Measurements from ENCODE around the gene SLC37A4.

The SLC37A4 gene

DNA sequence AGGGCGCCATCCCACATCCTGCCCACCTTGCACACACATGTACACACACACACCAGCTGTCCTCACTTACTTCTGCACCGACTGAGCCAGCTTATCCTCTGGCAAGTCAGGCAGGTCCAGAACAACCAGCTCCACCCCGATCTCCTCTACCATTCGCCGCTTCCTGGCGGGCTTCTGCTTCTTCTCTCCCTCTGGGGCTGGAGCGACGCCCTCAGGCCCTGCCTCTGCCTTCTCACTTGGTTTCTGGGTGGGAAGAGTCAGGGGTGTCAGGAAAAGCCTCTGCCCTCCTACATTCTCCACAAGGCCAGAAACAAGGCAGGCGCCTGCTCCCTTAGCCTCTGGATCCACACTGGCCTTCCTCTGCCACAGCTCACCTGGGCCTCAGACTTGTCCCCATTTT lies 18.0 kb upstream of the SLC37A4 start:
- no peaks in the 10 kb centered on the region for H3K9me2 ChIP-seq (replicated peaks; ENCODE audit: insufficient read depth, low read length)
- H3K4me2 ChIP-seq (ENCODE audit: low read depth, low read length), result no peak overlapping the region
- peaks cover 35% of the 10 kb centered on the region for H3K79me2 ChIP-seq (ENCODE audit: low read length)
- no peak for TF ChIP-seq CTCF (IDR thresholded peaks at IDR 0.05; ENCODE audit: low read length)
- TF ChIP-seq EZH2phosphoT487 (IDR thresholded peaks at IDR 0.05; ENCODE audit: low read length), result no peak
- no peak for TF ChIP-seq EZH2 (optimal IDR thresholded peaks at IDR 0.05; ENCODE audit: low read depth, low read length)
- no peak overlapping the region for H2AFZ ChIP-seq (ENCODE audit: low read length)
- 0 out of 2 replicates have a peak, but pooled peaks cover 7% of the 10 kb centered on the region for H3F3A ChIP-seq (ENCODE audit: insufficient read depth, low read length)
- H3K36me3 ChIP-seq (replicated peaks; ENCODE audit: insufficient read depth, low read length), result peaks cover 30% of the 10 kb centered on the region; the same call in 1 of the 2 replicates
- no peak for DNase-seq
- no peaks in the 10 kb centered on the region for H3K9me3 ChIP-seq (replicated peaks; ENCODE audit: insufficient read depth, low read length)
- no peaks in the 10 kb centered on the region for H3K27me3 ChIP-seq (replicated peaks; ENCODE audit: insufficient read depth, low read length)
- no peak overlapping the region for H3K9ac ChIP-seq (ENCODE audit: low read length)
- no peaks in the 10 kb centered on the region for H3K4me1 ChIP-seq (ENCODE audit: low read length)
- H3K27ac ChIP-seq (ENCODE audit: low read length), result no peak overlapping the region
- H3K4me3 ChIP-seq (ENCODE audit: low read length), result no peak overlapping the region
- H4K20me1 ChIP-seq (ENCODE audit: insufficient read depth, low read length), result no peaks in the 10 kb centered on the region

DNA sequence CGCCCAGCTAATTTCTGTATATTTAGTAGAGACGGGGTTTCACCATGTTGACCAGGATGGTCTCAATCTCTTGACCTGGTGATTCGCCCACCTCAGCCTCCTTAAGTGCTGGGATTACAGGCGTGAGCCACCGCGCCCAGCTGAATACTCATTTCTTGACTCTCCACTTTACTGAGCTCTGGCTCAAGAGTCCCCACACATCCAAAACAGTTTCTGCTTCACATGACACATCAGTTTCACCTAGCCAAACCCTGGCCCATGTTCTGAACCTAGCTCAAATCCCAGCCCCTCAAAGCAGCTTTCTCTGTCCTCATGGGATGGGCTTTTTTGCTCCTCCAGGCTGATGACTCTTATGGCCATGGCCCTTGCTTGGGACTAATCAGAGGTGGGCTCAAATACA lies 16.5 kb upstream of the SLC37A4 start:
- Histone ChIP-seq H3K4me2 (ENCODE audit: low read depth, low read length) (no peak overlapping the region), H3K79me2 (ENCODE audit: low read length) (peaks cover 20% of the 10 kb centered on the region), H3K9me3 (replicated peaks; ENCODE audit: insufficient read depth, low read length) (no peaks in the 10 kb centered on the region), H3K4me1 (ENCODE audit: low read length) (peaks cover 8% of the 10 kb centered on the region), H3K36me3 (replicated peaks; ENCODE audit: insufficient read depth, low read length) (0 out of 2 replicates have a peak, but pooled peaks cover 19% of the 10 kb centered on the region), H3K9me2 (replicated peaks; ENCODE audit: insufficient read depth, low read length) (no peaks in the 10 kb centered on the region), H3K4me3 (ENCODE audit: low read length) (no peak overlapping the region), H2AFZ (ENCODE audit: low read length) (no peak overlapping the region), H3K27me3 (replicated peaks; ENCODE audit: insufficient read depth, low read length) (no peaks in the 10 kb centered on the region), H4K20me1 (ENCODE audit: insufficient read depth, low read length) (no peaks in the 10 kb centered on the region), H3K9ac (ENCODE audit: low read length) (no peak overlapping the region), H3K27ac (ENCODE audit: low read length) (no peak overlapping the region), H3F3A (ENCODE audit: insufficient read depth, low read length) (peaks cover 19% of the 10 kb centered on the region)
- no peak for TF ChIP-seq EZH2phosphoT487 (IDR thresholded peaks at IDR 0.05; ENCODE audit: low read length)
- TF ChIP-seq CTCF (IDR thresholded peaks at IDR 0.05; ENCODE audit: low read length), result no peak
- TF ChIP-seq EZH2 (optimal IDR thresholded peaks at IDR 0.05; ENCODE audit: low read depth, low read length), result no peak
- DNase-seq, result no peak

- H3K9me3 ChIP-seq (replicated peaks; ENCODE audit: insufficient read depth, low read length), result no peaks in the 10 kb centered on the region
- H3F3A ChIP-seq (ENCODE audit: insufficient read depth, low read length), result peaks cover 21% of the 10 kb centered on the region
- no peaks in the 10 kb centered on the region for H4K20me1 ChIP-seq (ENCODE audit: insufficient read depth, low read length)
- H3K27me3 ChIP-seq (replicated peaks; ENCODE audit: insufficient read depth, low read length), result no peaks in the 10 kb centered on the region
- H3K4me2 ChIP-seq (ENCODE audit: low read depth, low read length), result no peak overlapping the region
- no peak overlapping the region for H2AFZ ChIP-seq (ENCODE audit: low read length)
- no peak for TF ChIP-seq CTCF (IDR thresholded peaks at IDR 0.05; ENCODE audit: low read length)
- no peak for TF ChIP-seq EZH2 (optimal IDR thresholded peaks at IDR 0.05; ENCODE audit: low read depth, low read length)
- no peak for TF ChIP-seq EZH2phosphoT487 (IDR thresholded peaks at IDR 0.05; ENCODE audit: low read length)
- H3K4me3 ChIP-seq (ENCODE audit: low read length), result no peak overlapping the region
- DNase-seq, result no peak
- no peak overlapping the region for H3K9ac ChIP-seq (ENCODE audit: low read length)
- H3K36me3 ChIP-seq (replicated peaks; ENCODE audit: insufficient read depth, low read length), result 0 out of 2 replicates have a peak, but pooled peaks cover 18% of the 10 kb centered on the region
- H3K4me1 ChIP-seq (ENCODE audit: low read length), result peaks cover 15% of the 10 kb centered on the region
- peaks cover 13% of the 10 kb centered on the region for H3K79me2 ChIP-seq (ENCODE audit: low read length)
- H3K9me2 ChIP-seq (replicated peaks; ENCODE audit: insufficient read depth, low read length), result no peaks in the 10 kb centered on the region
- H3K27ac ChIP-seq (ENCODE audit: low read length), result no peak overlapping the region
Observed at GRCh38 chr11:119046489-119046888, 15.8 kb upstream of the SLC37A4 start.

All from MM.1S (cell line).